Choroid plexus epithelial cell (primary cell): ENCODE measurements around the gene INTS11.

ENCODE experiments used
- DNase-seq: peaks from one replicate; pipeline ENCODE4 v3.0.0-alpha.2; 2010; ENCODE audit warnings: low read depth
- H3K4me3 ChIP-seq: 2 replicates; pipeline ENCODE4 v1.5.1; 2011; ENCODE audit warnings: low read depth, mild to moderate bottlenecking, control low read depth, low read length, moderate library complexity
- TF ChIP-seq, protein P1 (sequence below): conservative IDR thresholded peaks from 2 replicates; pipeline ENCODE4 v1.5.1; 2011; ENCODE audit warnings: low read depth, mild to moderate bottlenecking, control low read depth, inconsistent platforms, low read length, moderate library complexity

Gene INTS11

GRCh38 chr1:1361233-1361981, 36.9 kb upstream of the INTS11 start:
- TF ChIP-seq, protein P1, sequence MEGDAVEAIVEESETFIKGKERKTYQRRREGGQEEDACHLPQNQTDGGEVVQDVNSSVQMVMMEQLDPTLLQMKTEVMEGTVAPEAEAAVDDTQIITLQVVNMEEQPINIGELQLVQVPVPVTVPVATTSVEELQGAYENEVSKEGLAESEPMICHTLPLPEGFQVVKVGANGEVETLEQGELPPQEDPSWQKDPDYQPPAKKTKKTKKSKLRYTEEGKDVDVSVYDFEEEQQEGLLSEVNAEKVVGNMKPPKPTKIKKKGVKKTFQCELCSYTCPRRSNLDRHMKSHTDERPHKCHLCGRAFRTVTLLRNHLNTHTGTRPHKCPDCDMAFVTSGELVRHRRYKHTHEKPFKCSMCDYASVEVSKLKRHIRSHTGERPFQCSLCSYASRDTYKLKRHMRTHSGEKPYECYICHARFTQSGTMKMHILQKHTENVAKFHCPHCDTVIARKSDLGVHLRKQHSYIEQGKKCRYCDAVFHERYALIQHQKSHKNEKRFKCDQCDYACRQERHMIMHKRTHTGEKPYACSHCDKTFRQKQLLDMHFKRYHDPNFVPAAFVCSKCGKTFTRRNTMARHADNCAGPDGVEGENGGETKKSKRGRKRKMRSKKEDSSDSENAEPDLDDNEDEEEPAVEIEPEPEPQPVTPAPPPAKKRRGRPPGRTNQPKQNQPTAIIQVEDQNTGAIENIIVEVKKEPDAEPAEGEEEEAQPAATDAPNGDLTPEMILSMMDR = no peak
- peak; percentile 43 for DNase-seq
- H3K4me3 ChIP-seq = peak overlapping the region; percentile 25

- no peak overlapping the region for H3K4me3 ChIP-seq
- peak; percentile 86 for DNase-seq
- TF ChIP-seq, protein P1 = no peak
These were observed 36.2 kb upstream of the INTS11 start for GRCh38 chr1:1360506-1361169.

GRCh38 chr1:1359664-1360468, 35.4 kb upstream of the INTS11 start:
- DNase-seq = peak; percentile 39
- H3K4me3 ChIP-seq = no peak overlapping the region
- TF ChIP-seq, protein P1 = no peak

GRCh38 chr1:1359308-1359663, 34.8 kb upstream of the INTS11 start:
- peak; percentile 83 for DNase-seq
- peak overlapping the region; percentile 62 for H3K4me3 ChIP-seq
- TF ChIP-seq, protein P1 = no peak

GRCh38 chr1:1358433-1359271, 34.2 kb upstream of the INTS11 start, which contains the start of gene MXRA8:
TSS of gene MXRA8 (minus strand) at chr1:1358555. CDS start at chr1:1358504, 51 bp downstream.
- TF ChIP-seq, protein P1 = no peak
- peak within 1 kb of the TSS; percentile 62 for H3K4me3 ChIP-seq
- peak; percentile 68 for DNase-seq

- TF ChIP-seq, protein P1 = no peak
- peak overlapping the region; percentile 62 for H3K4me3 ChIP-seq
- peak; percentile 29 for DNase-seq
These were observed 33.5 kb upstream of the INTS11 start for GRCh38 chr1:1357871-1358432.
